NCI-H2171 (cell line): ENCODE data around the gene DENND2A.
A peak's percentile ranks its signal among the peaks of the same experiment; 100 is the strongest.
"Not testable (repeated sequence)": the region's sequence is repeated elsewhere in the genome, so short reads cannot be mapped to it uniquely, and the experiment has no call there.

Experiments used
- DNase-seq: peaks from one replicate; lab custom pipeline; 2025; lab: John Stamatoyannopoulos, UW

DENND2A gene

DNA sequence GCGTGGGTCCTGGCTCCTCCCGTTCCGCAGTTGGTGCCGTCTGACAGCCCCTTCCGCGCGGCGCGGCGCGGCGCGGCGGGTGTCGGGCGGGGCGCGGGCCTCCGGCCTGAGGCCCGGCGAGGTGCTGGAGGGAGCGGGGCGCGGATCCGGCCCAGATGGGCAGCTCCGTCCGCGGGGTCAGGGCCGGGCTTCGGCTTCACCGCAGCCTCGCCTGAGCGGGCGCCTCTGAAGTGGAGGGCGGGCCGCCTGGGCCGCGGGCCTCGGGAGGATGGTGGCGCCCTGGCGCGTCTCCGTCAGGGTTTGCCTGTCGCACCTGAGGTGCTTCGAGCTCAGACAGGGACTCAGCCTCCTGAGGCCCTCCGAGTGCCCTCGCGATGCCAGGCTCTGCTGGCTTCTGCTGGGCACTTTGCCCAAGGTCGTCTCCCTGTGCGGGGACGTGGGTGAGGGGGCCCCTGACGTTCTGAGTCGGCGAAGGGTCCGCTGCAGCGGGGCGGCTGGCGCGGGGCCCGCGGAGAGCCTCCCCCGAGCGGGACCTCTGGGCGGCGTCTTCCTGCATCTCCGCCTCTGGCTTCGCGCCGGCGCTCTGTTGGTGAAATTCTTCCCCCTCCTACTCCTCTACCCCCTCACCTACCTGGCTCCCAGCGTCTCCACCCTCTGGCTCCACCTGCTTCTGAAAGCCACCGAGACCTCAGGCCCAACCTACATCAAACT lies 32.6 kb upstream of the DENND2A start:
- DNase-seq: peak; percentile 72

DNA sequence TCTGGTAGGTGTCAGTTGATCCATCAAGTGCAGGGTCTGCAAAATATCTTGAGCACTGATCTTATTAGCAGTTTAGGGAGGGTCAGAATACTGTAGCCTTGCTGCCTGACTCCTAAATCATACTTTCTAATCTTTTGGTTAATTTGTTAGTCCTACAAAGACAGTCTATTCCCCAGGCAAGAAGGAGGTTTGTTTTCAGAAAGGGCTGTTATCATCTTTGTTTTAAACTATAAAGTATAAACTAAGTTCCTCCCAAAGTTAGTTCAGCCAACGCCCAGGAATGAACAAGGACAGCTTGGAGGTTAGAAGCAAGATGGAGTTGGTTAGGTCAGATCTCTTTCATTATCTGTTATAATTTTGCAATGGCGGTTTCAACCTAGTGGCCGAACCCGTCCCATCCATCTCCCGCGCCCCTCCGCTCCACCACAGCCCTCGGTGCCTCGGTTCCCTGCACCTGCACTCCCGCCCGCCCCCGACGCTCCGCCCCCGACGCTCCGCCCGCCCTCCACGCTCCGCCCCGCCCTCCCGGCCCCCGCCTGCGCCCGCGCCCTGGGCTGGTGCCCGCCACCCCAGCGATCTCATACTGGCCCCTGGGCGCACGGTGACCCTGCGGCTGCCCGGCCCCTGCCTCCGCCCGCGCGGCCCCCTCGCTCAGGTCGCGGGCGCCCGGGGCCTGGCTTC lies 31.9 kb upstream of the DENND2A start, which contains the start of gene ADCK2:
ADCK2 (plus strand) TSS at position 564 of the 681 bp plus-strand sequence. CDS start 386 bp downstream, outside the sequence.
- DNase-seq: peak; percentile 48

DNA sequence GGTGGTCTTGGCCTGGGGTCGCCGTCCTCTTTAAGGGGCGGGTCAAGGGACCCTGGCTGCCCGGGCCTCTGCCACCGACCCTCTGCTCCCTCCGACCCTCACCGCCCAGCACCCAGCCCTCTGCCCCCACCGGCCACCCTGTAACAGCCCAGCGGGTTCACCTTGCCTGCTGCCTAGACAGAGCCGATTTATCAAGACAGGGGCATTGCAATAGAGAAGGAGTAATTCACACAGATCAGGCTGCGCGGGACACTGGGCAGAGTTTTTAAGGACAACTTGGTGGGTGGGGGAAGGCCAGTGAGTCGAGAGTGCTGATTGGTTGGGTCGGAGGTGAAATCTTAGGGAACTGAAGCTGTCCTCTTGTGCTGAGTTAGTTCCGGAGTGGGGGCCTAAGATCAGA lies 31.4 kb upstream of the DENND2A start:
- DNase-seq: no peak

DNA sequence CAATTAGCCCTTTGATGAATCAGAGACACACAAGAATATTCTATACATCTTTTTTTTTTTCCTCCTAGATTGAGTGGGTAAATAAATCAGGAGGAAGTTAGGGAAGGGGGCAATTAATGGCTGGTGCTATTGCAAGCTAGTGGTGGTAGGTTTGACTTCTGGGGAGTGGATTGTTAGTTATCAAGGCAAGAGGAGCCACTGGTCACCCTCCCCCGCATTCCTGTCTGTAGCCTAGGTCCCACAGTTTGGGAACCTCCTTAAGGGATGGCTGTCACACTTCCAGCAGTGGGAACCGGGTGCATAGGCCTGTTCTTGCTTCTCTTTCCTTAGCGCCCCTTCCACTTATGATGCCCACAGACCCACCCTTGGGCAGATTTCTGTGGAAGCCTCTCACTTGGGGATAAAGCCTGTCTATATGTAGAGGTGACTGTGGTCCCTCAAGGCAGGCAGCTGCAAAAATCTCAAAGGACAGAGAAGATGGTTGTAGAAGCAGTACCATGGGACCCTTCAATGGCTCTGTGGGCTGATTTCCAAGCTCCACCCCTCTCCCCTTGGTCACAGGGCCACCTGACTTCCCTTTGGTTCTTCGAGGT lies 29.8 kb upstream of the DENND2A start:
- no peak for DNase-seq

DNA sequence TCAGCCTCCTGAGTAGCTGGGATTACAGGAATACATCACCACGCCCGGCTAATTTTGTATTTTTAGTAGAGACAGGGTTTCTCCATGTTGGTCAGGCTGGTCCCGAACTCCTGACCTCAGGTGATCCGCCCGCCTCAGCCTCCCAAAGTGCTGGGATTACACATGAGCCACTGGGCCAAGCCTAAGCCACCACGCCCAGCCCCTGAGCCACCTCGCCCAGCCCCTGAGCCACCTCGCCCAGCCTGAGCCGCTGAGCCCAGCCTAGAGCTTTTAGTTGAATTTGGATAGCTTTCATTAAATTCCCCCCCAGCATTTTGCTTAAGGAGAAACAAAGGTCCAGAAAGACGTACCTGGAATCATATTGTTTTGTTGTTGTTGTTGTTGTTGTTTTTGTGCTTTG lies 29.2 kb upstream of the DENND2A start:
- not testable (repeated sequence) for DNase-seq

DNA sequence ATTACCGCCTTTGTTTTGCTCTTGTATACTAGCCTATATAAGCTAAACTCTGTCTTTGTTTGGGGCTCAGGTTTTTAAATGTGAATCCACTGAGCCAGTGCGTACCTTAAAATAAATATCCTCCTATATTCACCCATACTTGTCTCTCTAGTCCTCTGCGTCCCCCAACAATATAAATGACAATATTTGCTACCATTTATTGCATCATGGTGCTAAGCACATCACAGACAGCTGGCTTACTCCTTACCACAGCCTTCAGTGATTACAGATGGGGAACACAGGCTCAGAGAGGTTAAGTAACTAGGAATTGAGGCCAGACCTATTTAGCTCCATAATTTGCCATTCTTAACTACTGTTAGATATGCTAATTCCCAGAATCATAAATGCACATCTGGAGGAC lies 28.7 kb upstream of the DENND2A start:
- DNase-seq: no peak

DNA sequence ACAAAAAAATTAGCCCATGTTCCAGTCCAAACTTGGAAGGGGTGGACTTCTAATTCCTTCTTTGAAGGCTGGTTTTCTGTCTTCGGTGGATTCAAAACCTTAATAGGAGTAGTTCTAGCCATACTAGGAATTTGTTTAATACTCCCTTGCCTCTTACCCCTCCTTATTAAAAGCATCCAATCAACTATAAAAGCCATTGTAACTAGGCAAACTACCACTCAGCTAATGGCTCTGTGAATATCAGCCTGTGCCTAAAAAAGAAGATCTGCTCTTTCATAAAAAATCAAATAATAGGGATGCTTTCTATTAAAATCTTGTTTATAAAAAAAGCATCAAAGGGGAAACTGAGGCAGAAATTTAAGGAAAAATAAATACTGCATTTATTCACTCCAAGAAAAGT lies 28.0 kb upstream of the DENND2A start:
- no peak for DNase-seq

DNA sequence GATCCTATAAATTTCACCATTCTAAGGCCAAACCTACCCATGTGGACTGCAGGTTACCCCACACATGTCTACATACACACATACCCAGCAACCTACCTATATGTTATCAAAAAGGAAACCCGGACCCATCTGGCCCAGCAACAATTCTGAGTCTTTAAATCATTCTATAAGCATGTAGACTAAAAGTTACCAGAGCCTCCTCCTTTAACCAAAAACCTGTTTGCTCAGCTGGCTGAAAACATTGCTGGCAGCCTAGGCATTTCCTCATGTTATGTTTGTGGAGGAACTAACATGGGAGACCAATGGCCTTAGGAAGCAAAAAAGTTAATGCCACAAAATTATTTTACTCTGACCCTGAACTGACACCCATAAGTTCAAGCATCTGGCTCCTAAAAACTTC lies 26.9 kb upstream of the DENND2A start:
- no peak for DNase-seq

DNA sequence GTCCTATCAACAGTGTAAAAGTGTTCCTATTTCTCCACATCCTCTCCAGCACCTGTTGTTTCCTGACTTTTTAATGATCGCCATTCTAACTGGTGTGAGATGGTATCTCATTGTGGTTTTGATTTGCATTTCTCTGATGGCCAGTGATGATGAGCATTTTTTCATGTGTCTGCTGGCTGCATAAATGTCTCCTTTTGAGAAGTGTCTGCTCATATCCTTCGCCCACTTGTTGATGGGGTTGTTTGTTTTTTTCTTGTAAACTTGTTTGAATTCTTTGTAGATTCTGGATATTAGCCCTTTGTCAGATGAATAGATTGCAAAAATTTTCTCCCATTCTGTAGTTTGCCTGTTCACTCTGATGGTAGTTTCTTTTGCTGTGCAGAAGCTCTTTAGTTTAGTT lies 22.3 kb upstream of the DENND2A start:
- DNase-seq: not testable (repeated sequence)

DNA sequence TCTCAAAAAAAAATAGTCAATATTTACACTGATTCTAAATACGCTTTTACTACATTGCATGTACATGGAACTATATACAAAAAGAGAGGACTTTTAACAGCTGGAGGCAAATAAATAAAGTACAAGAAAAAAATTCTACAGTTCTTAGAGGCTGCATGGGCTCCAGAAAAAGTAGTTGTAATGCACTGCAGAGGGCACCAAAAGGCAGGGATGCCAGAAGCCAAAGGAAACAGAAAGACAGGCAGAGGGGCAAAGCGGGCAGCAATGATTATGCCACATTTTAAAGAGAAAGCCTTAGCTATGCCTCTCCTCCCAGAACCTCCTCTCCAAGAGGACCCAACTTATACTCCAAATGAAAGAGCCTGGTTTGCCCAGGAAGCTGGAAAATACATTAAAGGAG lies 20.5 kb upstream of the DENND2A start:
- DNase-seq: no peak

DNA sequence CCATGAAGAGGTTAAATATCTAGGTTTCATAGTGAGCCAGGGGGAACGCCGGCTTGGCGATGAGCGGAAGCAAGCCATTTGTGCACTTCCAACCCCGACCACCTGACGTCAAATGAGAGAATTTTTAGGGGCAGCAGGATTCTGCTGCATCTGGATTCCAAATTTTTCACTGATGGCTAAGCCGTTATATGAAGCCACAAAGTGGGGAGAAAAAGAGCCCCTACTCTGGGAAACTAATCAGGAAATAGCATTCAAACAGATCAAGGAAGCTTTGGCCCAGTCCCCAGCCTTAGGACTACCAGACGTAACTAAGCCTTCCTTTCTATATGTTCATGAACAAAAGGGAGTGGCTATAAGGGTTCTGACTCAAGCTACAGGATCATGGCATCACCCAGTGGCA lies 19.2 kb upstream of the DENND2A start:
- DNase-seq: no peak

DNA sequence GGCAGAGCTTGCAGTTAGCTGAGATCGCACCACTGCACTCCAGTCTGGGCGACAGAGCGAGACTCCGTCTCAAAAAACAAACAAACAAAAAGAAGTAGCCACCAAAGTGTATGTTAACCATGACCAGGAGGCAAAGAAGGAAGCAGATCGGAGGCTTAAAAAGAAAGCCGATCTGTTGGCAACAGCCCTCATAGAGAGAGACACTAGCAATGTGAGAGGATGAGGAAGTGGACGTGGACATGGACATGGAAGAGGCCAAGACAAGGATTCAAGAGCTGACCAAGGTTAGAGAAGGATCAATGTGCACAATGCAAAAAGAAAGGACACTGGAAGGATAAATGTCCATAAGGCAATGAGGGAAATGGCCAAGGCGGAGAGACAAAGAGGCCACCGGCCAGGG lies 17.3 kb upstream of the DENND2A start:
- no peak for DNase-seq

DNA sequence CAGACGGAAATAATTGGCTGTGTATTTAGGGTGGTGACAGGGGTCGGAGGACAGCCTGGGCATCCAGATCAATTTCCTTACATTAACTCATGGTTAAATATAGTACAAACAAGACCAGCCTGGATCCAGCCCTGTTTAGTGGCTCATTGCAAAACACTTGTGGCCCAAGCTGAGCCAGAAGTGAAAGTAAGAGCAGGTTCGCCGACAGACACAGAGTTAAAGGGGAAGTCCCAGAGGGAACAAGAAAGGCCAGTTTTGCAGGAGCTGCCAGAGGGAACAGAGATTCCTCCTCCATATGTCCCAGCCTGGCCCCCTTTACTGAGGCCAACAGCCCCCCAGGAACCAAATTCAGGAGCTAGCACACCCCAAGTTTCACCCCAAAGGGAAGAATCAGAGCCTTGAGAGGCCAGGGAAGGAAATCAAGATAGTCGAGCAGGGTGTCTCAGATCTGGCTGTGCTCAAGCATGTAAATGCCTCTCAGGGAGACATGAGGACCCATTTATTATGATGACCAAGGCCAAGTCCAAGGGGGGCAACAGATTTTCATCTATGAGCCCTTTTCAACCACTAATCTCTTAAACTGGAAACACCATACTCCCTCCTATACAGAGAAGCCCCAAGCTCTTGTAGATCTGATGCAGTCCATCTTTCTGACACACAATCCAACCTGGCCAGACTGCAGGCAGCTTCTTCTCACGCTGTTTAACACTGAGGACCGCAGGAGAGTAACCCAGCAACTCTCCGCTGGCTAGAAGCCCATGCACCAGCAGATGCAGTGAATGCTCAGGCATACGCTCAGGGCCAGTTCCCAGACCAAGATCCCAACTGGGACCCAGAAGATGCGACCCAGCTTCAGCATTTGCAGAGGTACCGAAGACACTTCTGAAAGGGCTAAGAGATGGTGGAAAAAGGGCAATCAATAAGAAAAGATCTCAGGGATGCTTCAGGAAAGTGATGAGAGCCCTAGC lies 16.2 kb upstream of the DENND2A start:
- no peak for DNase-seq

DNA sequence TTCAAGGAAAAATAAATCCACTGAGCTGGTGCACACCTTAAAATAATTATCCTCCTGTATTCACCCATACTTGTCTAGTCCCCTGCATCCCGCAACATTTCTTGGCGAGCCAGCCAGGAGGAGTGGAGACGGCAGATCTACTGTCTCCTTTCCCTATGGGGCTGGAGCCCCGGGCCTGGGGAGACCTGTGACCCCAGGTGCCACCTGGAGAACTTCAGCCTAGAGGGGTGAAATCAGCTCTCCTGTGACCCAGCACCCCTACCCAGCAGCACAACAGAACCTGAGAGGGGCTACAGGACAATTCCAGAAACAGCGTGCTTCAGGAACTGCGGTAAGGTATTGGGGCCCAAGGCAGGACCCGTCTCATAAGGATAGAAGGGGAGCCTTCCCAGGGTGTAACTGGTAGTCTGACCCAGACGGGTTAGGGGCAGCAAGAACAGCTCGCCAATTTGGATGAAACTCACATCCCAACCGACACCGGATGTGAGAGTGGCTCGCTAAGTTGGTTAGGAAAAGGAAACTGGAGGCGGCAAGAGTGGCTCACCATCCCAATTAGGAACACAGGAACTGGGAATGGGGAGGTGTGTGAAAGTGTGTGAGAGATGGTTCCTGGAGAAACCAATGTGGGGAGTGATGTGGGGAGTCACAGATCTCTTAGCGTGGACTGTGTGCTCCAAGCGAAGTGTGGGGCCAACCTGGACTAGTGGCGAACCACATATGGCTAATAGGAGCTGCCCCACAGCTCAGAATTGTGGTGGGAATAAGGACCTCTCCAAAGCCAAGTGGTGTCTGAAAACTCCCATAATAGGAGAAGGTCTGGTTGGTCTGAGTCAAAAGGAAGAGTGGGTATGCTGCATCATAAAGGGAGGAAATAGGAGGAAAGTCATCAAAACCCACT lies 15.1 kb upstream of the DENND2A start:
- DNase-seq: no peak

DNA sequence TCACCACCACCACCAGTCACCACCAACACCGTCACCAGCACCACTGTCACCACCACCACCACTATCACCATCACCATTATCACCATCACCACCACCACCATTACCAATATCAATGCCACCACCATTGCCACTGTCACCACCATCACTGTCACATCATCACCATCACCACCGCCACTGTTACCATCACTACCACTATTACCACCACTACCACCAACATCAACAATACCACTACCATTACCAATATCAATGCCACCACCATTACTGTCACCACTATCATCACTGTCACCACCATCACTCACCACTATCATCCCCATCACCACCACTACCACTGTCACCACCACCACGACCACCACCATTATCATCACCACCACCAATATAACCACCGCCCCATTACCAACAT lies 14.0 kb upstream of the DENND2A start:
- DNase-seq: no peak

DNA sequence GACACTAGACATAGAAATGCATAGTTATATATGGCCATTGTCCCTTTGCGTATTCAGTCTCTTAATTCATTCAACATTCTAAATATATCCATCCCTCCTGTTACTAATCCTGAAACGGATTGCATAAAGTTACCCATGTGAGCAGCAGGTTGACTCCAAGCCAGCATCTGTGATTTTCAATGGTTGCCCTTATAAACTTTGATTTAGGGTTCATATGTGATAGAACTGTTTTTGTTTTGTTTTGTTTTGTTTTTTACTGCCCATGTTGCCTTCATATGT lies 13.4 kb upstream of the DENND2A start:
- DNase-seq: no peak

DNA sequence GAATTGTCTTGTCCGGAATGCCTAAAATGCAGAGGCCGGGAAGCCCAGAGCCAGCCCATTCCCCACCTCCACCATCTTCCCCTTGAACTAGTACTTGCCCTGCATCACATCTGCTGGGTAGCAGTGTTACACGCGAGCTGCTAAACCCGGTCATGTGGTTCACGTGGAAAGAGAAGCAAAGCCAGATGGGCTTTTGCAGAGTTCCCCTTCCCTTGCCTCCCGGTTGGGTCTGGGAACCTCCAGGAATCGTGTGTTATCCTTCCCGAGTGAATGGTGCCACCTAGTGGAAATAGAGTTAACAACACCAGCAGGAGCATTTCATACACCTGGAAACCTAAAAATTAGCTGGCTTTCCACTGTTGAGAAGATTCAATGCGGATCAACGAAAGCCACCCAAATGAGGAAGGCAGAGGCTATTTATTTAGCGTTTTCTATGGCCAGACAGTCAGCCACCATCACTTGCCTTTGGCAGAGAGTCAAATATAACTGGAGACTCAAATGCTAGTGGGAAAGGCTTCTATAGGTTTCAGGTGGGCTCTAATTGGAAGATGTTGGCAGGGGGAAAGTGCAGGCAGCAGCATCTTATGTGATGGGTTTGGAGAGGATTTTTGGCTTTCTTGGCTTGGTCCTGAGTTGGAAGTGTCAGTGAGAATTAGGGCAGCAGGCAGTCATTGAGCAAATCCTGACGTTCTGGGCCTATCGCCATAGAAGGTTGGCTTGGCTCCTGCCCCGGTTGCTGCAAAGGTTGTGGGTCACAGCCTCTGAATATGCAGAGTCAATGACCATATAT lies 12.9 kb upstream of the DENND2A start:
- peak; percentile 92 for DNase-seq

DNA sequence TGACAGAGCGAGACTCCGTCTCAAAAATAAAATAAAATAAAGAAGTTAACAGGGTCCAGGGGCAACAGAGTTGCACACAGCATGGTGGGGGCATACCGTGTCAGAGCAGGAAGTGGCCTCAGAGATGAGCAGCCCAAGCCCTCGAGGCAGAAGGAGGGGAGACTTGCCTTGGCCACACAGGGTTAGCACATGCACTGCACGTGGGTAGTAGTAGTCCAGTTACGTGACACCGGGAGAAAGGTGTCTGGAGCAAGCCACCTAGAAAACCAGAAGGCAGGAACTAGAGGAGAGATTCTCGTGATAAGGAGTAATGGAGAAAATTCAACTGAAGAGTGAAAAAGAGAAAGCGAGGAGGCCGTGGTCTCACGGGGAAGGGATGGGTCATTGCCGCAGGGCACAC lies 9.8 kb upstream of the DENND2A start:
- DNase-seq: no peak

DNA sequence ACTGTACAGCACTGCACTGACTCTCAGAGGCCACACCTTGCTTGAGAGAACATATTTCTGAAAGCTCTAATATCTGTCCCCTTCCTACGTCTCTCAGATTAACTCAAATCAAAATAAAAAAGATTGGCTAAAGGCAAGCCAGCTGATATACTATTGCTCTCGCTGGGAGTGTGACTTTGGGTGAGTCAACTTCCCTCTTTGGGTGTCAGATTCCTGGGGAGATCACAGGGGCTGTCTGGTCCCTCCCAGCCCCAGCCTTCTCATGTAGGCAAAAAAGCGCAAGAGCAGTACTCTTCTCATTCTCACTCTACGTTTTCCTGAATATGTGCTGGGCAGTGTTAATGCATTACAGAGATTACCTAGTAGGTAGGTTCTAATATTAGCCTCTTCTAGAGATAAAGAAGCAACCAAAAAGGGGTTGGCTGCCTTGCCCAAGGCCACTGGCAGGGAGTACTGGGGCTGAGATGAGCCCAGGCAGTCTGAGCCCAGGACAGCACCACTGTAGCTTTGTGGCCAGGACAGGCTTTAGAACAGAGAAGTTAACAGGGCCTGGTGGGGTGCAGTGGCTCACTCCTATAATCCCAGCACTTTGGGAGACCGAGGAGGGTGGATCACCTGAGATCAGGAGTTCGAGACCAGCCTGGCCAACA lies 9.1 kb upstream of the DENND2A start:
- DNase-seq: no peak
